D341Med (cell line): ENCODE measurements around the gene CTDSP1.

Experiments used
- DNase-seq: peaks from one replicate; pipeline ENCODE4 v3.0.0; 2012; ENCODE audit warnings: low spot score

Gene CTDSP1

DNA sequence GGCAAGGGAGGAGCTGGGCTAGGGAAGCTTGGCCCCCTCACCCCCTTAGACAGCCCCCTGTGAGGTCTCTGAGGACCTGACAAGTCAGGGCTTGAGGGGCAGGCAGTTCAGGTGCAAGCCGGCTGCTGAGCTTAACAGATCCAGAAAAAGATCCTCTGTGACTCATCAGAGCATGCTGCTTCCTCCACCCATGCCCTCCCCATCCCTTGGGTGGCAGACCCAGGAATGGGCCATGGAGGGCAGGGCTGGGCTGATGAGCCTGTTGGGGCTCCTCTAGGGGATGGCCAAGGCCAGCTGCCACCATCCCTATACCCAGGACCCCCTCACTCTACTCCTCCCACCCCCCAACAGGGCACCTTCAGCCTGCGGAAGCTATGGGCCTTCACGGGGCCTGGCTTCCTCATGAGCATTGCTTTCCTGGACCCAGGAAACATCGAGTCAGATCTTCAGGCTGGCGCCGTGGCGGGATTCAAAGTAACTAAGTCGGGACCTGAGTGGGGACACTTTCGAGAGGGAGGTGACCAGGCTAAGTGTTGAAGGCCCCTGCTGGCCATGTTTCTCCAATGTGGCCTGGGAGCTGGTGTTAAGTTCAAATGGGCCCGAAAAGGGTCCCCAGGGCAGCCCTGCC is 15.7 kb upstream of the CTDSP1 start:
- no peak for DNase-seq

DNA sequence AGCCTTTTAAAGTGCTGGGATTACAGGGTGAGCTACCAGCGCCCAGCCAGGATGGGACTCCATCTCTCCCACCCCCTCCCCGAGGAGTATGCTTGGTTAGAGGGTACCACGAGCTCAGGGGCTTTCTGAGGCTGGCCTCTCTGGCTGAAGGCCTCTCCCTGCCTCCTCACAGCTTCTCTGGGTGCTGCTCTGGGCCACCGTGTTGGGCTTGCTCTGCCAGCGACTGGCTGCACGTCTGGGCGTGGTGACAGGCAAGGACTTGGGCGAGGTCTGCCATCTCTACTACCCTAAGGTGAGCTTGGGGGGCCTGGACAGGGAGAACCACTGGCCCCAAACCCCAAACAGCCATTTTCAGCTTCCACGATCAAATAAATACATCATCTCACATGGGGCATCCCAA is 14.7 kb upstream of the CTDSP1 start:
- peak; percentile 12 for DNase-seq

DNA sequence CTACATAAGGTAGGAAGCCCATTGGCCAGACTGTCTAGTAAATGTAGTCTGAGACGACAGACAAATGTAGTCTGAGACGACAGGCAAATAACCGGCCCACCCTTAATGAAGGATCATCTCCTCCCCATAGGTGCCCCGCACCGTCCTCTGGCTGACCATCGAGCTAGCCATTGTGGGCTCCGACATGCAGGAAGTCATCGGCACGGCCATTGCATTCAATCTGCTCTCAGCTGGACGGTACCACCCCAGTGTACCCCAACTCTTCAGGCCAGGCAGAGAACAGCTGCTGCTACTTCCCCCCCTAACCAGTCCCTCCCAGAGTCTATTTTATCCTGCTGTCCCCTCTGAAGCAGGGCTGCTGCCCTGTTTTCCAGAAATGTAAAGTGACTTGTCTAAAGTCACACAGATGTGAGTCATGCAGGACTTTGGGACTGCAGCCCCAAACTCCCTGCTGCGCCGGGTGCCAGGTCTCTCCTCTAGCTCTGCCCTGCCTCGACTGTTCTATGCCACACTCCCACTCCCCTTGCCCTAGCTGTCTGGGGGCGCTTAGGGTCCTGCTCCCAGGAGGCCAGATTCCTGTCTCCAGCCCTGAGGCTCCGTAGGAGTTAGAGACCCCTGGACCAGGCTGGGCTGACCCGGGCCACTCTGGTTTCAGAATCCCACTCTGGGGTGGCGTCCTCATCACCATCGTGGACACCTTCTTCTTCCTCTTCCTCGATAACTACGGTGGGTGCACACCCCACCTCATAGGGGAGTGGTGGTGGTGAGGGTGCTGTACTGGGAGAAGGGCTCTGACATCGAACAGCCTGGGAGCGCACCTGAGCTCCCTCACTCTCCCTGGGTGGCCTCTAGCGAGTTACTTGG is 12.9 kb upstream of the CTDSP1 start:
- peak; percentile 26 for DNase-seq

DNA sequence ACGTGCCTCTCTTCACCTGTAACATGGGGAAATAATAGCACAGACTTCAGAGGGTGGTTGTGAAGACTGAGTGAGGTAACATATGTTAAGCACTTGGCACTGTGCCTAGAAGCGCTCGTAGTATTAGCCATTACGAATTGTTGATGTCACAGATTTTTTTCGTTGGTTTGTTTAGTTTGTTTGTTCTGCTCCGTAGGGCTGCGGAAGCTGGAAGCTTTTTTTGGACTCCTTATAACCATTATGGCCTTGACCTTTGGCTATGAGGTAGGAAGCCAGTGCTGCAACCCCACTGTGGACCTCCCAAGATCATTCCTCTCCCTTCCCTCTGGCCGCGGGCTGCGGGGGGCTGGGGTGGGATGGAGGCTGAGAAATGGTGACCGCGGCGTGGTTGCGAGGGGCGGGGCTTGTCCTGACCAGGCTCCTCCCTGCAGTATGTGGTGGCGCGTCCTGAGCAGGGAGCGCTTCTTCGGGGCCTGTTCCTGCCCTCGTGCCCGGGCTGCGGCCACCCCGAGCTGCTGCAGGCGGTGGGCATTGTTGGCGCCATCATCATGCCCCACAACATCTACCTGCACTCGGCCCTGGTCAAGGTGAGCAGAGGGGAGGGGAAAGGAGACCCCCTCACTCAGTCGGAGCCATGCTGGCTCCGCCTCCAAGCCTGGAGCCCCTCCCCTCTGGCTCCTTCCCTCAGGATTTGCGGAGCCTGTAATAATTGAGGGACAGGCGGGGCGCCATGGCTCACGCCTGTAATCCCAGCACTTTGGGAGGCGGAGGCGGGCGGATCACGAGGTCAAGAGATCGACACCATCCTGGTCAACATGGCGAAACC is 12.1 kb upstream of the CTDSP1 start:
- peak; percentile 20 for DNase-seq

DNA sequence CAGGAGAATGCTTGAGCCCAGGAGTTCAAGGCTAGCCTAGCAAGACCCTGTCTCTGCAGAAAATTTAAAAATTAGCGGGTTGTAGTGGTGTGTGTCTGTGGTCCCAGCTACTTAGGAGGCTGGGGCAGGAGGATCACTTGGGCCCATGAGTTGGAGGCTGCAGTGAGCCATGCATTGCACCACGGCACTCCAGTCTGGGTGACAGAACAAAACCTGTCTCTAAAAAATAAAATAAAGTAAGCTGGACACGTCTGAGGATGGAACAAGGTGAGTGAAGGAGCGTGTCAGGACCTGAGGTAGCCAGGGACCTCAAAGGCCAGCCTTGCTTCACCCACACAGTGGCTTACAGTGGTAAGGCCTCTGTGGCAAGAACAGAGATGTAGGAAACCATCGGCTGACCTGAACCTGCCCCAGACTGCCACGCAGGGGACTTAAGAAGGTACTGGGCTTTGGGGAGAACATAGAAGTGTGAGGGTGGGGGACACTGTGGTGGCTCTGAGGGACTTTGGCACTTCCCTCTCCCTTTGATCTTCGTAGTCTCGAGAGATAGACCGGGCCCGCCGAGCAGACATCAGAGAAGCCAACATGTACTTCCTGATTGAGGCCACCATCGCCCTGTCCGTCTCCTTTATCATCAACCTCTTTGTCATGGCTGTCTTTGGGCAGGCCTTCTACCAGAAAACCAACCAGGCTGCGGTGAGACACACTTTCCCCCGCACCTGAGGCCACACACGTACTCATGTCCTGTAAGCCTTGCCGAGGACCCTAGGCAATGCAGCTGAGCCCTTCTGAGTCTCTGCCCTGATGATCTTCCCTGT is 10.1 kb upstream of the CTDSP1 start:
- peak; percentile 3 for DNase-seq

DNA sequence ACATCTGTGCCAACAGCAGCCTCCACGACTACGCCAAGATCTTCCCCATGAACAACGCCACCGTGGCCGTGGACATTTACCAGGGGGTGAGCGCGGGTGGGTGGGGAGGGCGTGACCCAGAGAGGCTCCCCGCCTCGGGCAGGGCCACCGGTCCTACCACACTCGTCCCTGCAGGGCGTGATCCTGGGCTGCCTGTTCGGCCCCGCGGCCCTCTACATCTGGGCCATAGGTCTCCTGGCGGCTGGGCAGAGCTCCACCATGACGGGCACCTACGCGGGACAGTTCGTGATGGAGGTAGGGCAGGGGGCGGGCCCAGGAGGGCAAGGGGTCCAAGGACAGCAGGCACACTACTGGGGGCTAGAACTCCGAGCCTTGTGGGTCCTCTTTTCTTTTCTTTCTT is 8.5 kb upstream of the CTDSP1 start:
- DNase-seq, result peak; percentile 6

DNA sequence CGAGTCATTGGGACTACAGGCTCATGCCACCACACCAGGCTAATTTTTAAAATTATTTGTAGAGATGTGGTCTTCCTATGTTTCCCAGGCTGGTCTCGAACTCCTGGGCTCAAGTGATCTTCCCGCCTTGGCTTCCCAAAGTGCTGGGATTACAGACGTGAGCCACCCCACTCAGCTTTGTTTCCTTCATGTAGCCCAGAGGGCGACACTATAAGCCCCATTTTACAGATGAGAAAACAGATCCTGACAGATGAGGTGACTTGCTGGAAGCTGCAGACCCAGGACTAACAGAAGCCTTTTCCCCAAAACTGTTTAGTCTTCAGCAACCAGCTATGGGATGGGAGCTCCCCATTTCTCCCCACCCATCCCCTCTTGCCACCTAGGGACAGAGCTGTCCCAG is 7.2 kb upstream of the CTDSP1 start:
- no peak for DNase-seq

DNA sequence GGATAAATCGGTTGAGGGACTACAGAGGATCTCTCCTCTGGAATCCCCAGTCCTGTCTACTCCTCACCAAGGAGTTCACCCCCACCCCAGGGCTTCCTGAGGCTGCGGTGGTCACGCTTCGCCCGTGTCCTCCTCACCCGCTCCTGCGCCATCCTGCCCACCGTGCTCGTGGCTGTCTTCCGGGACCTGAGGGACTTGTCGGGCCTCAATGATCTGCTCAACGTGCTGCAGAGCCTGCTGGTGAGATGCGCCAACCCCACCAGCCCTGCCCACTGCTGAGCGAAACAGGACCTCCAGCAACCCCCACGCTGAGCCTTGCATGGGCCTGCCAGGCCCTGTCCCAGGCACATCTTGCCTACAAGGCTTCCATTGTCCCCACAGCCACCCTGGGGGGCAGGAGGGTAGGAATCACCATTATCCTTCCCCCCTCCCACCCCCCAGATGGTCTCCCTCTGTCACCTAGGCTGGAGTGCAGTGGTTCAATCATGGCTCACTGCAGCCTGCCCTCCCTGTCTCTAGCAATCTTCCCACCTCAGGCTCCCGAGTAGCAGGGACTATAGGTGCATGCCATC is 6.7 kb upstream of the CTDSP1 start:
- peak; percentile 8 for DNase-seq

DNA sequence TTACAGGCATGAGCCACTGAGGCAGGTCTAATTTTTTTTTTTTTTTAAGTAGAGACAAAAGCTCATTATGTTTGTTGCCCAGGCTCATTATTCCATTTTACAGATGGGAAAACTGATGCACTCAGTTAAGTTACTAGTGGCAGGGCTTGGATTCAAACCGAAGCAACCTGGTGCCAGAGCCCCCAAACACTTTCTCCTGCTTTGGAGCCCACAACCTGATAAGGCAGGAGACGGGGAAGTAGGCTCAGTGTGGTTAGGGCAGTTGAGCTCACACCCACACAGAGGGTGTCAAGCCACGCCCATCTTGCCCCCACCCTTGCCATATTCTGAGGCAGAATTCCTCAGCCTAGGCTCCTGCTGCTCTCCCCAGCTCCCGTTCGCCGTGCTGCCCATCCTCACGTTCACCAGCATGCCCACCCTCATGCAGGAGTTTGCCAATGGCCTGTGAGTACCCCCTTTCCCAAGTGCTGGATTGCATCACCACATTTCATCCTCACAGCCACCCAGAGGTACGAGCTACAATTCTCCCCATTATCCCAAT is 5.8 kb upstream of the CTDSP1 start:
- DNase-seq, result peak; percentile 3

DNA sequence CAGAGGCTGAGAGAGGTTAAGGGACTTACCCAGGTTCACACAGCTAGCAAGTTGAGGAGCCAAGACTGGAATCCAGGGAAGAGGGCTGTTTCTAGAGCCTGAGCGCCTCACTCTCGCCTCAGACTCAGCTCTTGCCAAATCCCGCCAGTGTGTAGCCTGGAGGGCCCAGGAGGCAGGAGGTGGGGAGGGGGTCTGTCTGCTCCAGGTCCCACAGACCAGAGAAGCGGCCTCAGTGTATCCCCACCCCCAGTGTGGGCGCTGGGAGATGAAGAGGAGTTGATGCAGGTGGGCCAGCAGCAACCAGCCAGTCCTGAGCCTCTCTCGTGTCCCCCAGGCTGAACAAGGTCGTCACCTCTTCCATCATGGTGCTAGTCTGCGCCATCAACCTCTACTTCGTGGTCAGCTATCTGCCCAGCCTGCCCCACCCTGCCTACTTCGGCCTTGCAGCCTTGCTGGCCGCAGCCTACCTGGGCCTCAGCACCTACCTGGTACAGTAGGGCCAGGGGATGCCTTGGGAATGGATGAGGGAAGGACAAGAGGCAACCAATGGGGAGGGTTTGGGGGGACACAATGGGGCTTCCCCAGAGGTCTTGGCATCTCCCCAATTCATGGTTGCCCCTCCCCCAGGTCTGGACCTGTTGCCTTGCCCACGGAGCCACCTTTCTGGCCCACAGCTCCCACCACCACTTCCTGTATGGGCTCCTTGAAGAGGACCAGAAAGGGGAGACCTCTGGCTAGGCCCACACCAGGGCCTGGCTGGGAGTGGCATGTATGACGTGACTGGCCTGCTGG is 5.2 kb upstream of the CTDSP1 start:
- peak; percentile 9 for DNase-seq

DNA sequence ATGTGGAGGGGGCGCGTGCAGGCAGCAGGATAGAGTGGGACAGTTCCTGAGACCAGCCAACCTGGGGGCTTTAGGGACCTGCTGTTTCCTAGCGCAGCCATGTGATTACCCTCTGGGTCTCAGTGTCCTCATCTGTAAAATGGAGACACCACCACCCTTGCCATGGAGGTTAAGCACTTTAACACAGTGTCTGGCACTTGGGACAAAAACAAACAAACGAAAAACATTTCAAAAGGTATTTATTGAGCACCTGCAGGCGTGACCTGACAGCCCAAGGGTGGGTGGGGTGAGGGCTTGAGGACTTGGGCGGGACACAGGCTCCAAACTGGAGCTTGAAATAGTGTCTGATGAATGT is 4.6 kb upstream of the CTDSP1 start:
- DNase-seq, result no peak

DNA sequence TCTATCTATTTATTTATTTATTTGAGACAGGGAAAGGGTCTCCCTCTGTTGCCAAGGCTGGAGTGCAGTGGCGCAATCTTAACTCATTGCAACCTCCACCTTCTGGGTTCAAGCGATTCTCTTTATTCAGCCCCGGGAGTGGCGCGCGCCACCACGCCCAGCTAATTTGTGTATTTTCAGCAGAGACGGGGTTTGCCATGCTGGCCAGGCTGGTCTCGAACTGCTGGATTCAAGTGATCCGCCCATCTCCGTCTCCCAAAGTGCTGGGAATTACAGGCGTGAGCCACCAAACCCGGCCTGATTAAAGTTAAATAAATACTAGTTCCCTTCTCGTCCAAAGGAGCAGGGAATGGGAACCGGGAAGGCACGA is 4.2 kb upstream of the CTDSP1 start:
- DNase-seq, result no peak

DNA sequence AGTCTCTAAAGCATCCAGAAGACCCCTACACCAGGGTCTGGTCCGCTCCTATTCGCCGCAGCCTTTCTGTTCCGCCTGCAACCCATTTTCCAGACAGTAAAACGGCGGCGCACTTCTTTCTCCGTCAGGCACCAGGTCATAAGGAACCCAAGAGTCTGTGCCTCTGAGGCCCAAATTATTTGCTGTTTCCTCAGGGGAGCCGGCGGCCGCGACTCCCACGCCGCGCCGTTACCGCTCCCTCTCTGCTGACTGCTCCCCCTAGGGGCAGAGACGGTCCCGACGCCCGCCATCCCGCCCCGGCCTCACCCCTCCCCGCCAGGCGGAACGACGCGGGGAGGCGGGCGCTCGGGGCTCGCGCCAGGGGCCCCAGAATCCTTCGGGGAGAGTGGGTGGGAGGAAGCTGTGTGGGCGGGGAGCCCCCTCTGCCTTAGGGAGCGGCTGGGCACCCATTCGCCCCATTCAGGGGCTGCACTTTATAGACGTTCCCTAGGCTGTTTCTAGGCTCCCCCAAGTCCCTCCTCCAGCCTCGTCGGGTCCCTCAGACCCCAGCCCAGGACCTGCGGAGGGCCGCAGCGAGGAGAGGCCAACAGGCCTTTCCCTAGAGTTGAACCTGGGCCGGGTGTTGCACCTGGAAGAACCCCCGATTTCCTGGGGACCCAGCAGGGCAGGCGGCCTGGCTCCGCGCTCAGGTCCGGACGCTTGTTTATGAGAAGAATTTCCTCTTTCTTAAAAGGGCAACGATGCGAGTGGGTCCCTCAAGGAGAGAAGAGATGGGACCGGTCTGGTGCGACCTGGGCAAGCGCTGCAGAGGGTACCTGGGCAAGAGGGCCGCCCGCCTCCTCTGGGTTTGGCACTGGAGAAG is 3.6 kb upstream of the CTDSP1 start:
- peak; percentile 94 for DNase-seq

DNA sequence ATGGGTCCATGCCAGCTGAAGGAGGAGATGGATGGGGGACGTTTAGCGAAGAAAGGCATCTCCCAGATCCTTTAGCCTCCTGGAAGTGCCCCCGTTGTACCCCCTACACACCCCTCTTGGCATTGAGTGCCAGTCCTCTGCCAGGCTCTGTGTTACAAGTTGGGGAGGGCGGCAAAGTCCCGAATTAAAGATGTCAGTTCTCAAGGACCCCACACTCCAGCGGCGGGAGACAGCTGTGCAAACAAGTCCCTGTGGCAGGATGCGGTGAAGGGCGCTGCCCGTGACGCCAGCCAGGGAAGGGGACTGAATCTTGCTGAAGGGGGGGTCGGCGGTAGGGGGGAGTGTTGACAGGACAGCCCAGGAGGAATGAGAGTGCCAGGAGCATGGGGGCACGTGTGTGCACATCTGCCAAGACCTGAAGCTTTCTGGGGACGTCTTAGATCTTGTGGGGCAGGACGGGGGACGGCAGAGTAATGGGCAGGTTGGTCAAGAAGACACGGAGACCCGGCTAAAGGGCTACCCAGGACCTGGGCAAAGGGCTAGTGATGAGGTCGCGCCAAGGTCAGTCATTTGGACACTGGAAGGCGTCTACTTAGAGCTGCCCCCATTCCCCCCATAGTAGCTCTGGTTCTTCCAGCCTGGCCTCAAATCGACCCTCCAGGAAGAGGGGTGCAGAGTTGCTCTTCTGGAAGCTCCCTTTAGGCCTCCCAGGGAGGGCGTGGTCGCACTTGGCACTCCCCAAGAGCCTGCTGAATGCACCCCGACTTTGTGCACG is 2.8 kb upstream of the CTDSP1 start:
- peak; percentile 36 for DNase-seq

DNA sequence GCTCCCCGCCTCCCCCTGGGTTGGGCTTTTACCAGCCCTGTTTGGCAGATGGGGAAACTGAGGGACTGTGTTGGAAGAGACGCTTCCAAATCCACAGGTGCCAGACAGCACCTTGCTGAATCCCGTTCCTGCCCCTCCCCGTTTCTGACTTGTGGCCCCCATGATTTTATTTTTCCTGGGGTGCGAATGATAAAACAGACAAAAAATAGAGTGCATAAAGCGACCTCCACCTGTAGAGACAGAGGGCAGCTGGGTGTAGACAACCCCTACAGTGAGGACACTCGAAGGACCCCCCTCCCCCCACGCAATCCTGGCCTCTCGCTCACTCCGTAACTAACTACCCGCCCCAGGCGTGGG is 2.2 kb upstream of the CTDSP1 start:
- DNase-seq, result no peak

DNA sequence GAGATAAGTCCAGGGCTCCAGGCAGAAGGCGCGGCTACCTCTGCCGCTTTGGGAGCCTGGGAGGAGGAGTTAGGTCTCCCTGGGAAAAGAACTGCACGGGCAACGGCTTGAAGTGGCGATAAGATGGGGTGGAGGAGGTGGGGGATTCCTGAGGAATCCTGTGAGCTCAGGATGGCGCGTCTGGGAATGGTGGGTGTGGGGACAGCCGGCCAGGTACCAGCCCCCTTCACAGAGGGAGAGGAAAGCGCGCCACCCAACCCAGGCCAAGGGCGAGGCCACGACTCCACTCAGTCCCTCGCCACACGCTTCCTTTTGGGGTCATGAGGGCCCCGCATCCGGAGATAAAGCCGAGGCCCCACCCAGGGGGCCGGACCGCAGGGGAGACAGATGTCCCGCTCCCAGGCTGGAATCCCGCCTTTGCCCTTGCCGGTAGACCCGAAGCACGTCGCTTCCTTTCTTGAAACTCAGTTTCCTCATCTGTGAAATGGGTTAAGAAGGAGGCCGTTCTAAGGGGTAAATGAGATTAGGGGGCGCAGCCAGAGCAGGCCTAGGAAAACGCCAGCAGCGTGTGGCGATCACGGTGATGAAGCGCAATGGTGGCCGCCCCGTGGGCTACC is 1.7 kb upstream of the CTDSP1 start:
- peak; percentile 35 for DNase-seq

DNA sequence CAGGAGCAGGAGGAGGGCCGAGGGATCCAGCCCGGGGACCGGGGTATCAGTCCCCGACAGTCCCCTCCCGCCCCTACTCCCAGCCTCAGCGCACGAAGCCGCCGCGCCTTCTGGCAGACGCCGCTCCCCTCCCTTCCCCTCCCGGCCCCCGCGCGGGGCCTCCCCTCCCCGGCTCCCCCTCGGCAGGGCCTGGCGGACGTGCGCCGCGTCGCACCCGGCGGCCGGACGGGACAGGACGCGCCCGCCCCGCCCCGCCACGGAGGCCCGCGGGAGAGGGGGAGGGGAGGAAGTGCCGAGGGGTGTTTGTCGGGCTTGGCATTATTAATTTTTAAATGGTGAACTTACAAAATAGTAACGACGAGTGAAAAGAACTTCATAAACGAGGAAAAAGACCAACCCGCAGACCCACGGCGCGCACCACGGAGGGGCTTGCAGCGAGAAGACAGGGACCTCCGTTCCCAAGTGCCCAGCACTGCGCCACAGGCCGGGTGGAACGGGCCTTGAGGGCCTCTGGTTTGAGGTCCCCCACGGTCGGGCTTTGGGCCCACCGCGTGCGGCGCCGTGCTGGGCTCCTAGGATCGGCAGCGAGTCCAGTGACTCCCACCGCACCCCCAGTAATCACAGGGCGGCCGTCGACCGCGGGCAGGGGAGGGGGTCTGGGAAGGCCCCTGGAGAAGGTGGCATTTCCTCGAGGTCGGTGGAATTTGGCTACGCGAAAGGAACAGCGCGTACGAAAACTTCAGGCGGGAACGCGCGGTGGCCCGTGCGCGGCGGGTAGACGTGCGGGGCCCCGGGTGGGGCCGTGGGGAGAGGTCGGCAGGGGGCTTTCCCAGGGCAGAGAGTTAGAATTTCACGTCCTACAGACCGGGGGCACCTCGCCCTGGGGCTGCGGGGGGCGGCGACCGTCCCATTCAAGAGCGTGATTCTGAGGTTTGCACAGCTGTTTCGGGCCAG is 954 bp upstream of the CTDSP1 start:
- peak; percentile 32 for DNase-seq
